ENCODE results near the gene OR13C3.

GRCh38 chr9:104514901-104515300 is 21.8 kb downstream of the OR13C3 start:
- TF ChIP-seq POLR2A (IDR thresholded peaks at IDR 0.05) (no peak), CTCF (IDR thresholded peaks at IDR 0.05 in 4 of 5, conservative IDR thresholded peaks at IDR 0.05 in 1 of 5) (no peak)
